CD4-positive, alpha-beta T cell (primary cell): ENCODE measurements around the gene ADIPOR1. TPM values are rescaled to one million over a fixed set of nuclear protein-coding genes. Genes with fewer than 3 reads are reported as not detected.

ENCODE experiments used
- ATAC-seq: fragments of 200-7000 bp; cut with Tn5 transposase; one replicate; pipeline ENCODE4 v1.10.0; 2022; ENCODE audit warnings: mild to moderate bottlenecking; ENCODE audit not compliant: poor library complexity
- CTCF ChIA-PET: fragments of 350-600 bp; sonication (Branson Sonifier 250); formaldehyde crosslinking; loops from one replicate; lab custom pipeline; 2021; ENCODE audit warnings: antibody characterized with exemption, inconsistent platforms; lab: Charles Lee
- POLR2A ChIA-PET: fragments of 350-600 bp; sonication (Branson Sonifier 250); formaldehyde crosslinking; loops from one replicate; lab custom pipeline; 2021; ENCODE audit warnings: antibody characterized with exemption, inconsistent platforms; lab: Charles Lee
- DNase-seq, 14 experiments: peaks; one replicate each; pipeline ENCODE4 v3.0.0-alpha.2; 2013 to 2020; ENCODE audit warnings: mixed read lengths in 2 of 14
- H3K27ac ChIP-seq, 2 donors: one replicate each; pipeline versions ENCODE4 v1.5.1 to v1.7.0; 2013; ENCODE audit warnings: low read length in 2 of 2, low read depth in 1 of 2, mild to moderate bottlenecking in 1 of 2
- H3K27me3 ChIP-seq, 2 experiments: 1 replicate in 1 of 2; 2 replicates in 1 of 2; pipeline versions ENCODE4 v1.6.1 to v1.7.0; 2013; ENCODE audit warnings: low read length in 2 of 2, control low read depth in 1 of 2, mild to moderate bottlenecking in 1 of 2, moderate library complexity in 1 of 2; ENCODE audit not compliant: insufficient read depth in 2 of 2, control insufficient read depth in 1 of 2
- H3K36me3 ChIP-seq: one replicate; pipeline ENCODE4 v1.6.1; 2013; ENCODE audit warnings: low read length, control low read depth; ENCODE audit not compliant: insufficient read depth
- H3K4me1 ChIP-seq: one replicate; pipeline ENCODE4 v1.6.1; 2013; ENCODE audit warnings: low read length, control low read depth; ENCODE audit not compliant: insufficient read depth
- H3K4me3 ChIP-seq: one replicate; pipeline ENCODE4 v1.5.1; 2013; ENCODE audit warnings: mild to moderate bottlenecking, low read length, moderate library complexity
- H3K9me3 ChIP-seq, 2 experiments: 1 replicate in 1 of 2; 2 replicates in 1 of 2; pipeline versions ENCODE4 v1.6.1 to v1.7.0; 2013; ENCODE audit warnings: low read length in 2 of 2, mild to moderate bottlenecking in 2 of 2, control low read depth in 1 of 2, moderate library complexity in 1 of 2; ENCODE audit not compliant: control insufficient read depth in 1 of 2, insufficient read depth in 1 of 2
- H3K27ac Mint-ChIP-seq: one replicate; pipeline ENCODE4 v1.8.0; 2020; ENCODE audit warnings: mixed read lengths
- H3K27me3 Mint-ChIP-seq: one replicate; pipeline ENCODE4 v1.8.0; 2021; ENCODE audit warnings: mixed read lengths
- H3K36me3 Mint-ChIP-seq: one replicate; pipeline ENCODE4 v1.8.0; 2021; ENCODE audit warnings: low read depth, mixed read lengths
- H3K4me1 Mint-ChIP-seq: one replicate; pipeline ENCODE4 v1.8.0; 2021; ENCODE audit warnings: low read depth, mixed read lengths
- H3K4me3 Mint-ChIP-seq: one replicate; pipeline ENCODE4 v1.8.0; 2020; ENCODE audit warnings: mild to moderate bottlenecking, mixed read lengths
- H3K9me3 Mint-ChIP-seq: one replicate; pipeline ENCODE4 v1.8.0; 2020; ENCODE audit warnings: mixed read lengths
- CTCF ChIP-seq: fragments of 200-600 bp; IDR thresholded peaks from one replicate; pipeline ENCODE4 v1.8.0; 2022; ENCODE audit warnings: antibody characterized with exemption, mild to moderate bottlenecking
- intact Hi-C, 2 experiments: fragments of 100-400 bp; cut with DNase I in 1 of 2; cut with micrococcal nuclease in 1 of 2; formaldehyde crosslinking; loops; one replicate each; pipeline versions ENCODE4 v1.15.1 to v1.9.0; 2023 to 2025; cut with DNase I, micrococcal nuclease
- total RNA-seq, 174 experiments: library from RNA in 2 of 174; stranded (reverse) in 2 of 174; gene quantifications; one replicate each; pipeline ENCODE4 v1.2.3 and lab custom pipeline; 2021 to 2026

Gene ADIPOR1
- total RNA-seq, 2 experiments from 2014 or later = 91.5 to 95.6 TPM

- POLR2A ChIA-PET = no interaction called here
- no peaks in the 10 kb centered on the region for H3K9me3 Mint-ChIP-seq
- no peak overlapping the region for H3K27ac ChIP-seq
- peak in 1 of 14 experiments; percentile 19 for DNase-seq
- peaks cover 20% of the 10 kb centered on the region for H3K27me3 Mint-ChIP-seq
- peaks cover 0 to 5% of the 10 kb centered on the region in 2 experiments for H3K27me3 ChIP-seq
- H3K36me3 ChIP-seq = no peaks in the 10 kb centered on the region
- TF ChIP-seq CTCF = no peak
- no peaks in the 10 kb centered on the region for H3K4me1 ChIP-seq
- no peak overlapping the region for H3K4me3 Mint-ChIP-seq
- no peak for ATAC-seq
- H3K4me1 Mint-ChIP-seq = no peaks in the 10 kb centered on the region
- no peak overlapping the region for H3K4me3 ChIP-seq
- H3K9me3 ChIP-seq = no peaks in the 10 kb centered on the region
- intact Hi-C loops = no loop called here
- no peaks in the 10 kb centered on the region for H3K36me3 Mint-ChIP-seq
- no peak overlapping the region for H3K27ac Mint-ChIP-seq
- CTCF ChIA-PET = no interaction called here
Observed at GRCh38 chr1:202976633-202977032, 18.5 kb upstream of the ADIPOR1 start.

DNA sequence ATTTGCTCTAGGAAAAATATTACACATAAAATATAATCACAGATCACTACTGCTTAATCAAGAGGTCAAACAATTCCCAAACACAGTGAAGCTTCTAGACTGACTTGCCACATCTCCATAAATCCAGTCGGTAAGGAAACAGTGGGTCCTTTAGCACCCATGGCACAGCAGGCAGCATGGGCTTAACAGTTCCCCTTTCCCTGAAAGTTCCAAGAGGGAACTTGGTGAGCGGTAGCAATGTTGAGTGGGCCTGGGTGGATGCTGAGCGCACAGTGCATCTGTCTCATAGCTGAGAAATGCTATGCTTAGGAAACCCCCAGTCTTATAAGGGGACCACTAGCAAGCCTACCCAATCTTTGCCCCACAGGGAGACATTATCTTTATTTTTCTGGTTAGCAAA is 16.7 kb upstream of the ADIPOR1 start:
- no peaks in the 10 kb centered on the region for H3K36me3 Mint-ChIP-seq
- intact Hi-C loops = no loop called here
- peaks cover 14% of the 10 kb centered on the region for H3K27me3 Mint-ChIP-seq
- CTCF ChIA-PET = interaction anchor here (1.6 kb wide), 1 partner anchor 24 kb away, joined by 3 read pairs; no protein-coding TSS in a partner anchor
- Histone ChIP-seq H3K36me3 (no peaks in the 10 kb centered on the region), H3K4me3 (no peak overlapping the region), H3K9me3 (no peaks in the 10 kb centered on the region), H3K27me3 (peaks cover 0 to 5% of the 10 kb centered on the region in 2 experiments), H3K27ac (no peak overlapping the region), H3K4me1 (no peaks in the 10 kb centered on the region)
- no peak overlapping the region for H3K27ac Mint-ChIP-seq
- ATAC-seq = no peak
- no peak for TF ChIP-seq CTCF
- DNase-seq = no peak
- no peaks in the 10 kb centered on the region for H3K4me1 Mint-ChIP-seq
- no peaks in the 10 kb centered on the region for H3K9me3 Mint-ChIP-seq
- POLR2A ChIA-PET = no interaction called here
- H3K4me3 Mint-ChIP-seq = no peak overlapping the region

DNA sequence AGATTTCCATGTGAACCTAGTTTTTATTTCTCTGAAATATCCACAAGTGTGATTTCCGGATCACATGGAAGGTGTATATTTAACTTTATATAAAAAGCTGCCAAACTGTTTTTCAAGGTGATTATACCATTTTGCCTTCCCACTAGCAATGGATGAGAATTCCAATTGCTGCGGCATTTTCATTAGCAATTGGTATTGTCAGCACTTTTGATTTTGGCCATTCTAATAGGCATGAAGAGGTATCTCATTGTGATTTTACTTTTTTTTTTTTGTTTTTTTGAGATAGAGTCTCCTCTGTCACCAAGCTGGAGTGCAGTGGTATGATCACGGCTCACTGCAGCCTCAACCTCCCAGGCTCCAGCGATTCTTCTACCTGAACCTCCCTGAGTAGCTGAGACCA is 13.9 kb upstream of the ADIPOR1 start:
- ChIA-PET POLR2A (no interaction called here), CTCF (no interaction called here)
- H3K27me3 ChIP-seq = no peaks in the 10 kb centered on the region
- Mint-ChIP-seq H3K27ac (no peak overlapping the region), H3K9me3 (no peaks in the 10 kb centered on the region), H3K4me3 (no peak overlapping the region), H3K36me3 (peaks cover 4% of the 10 kb centered on the region), H3K4me1 (peaks cover 18% of the 10 kb centered on the region), H3K27me3 (no peaks in the 10 kb centered on the region)
- no peak for TF ChIP-seq CTCF
- H3K4me1 ChIP-seq = peaks cover 22% of the 10 kb centered on the region
- no peak overlapping the region for H3K27ac ChIP-seq
- intact Hi-C loops = no loop called here
- ATAC-seq (no peak), DNase-seq (no peak)
- H3K9me3 ChIP-seq = no peaks in the 10 kb centered on the region
- no peaks in the 10 kb centered on the region for H3K36me3 ChIP-seq
- no peak overlapping the region for H3K4me3 ChIP-seq
